H1 (cell line): ENCODE measurements around the gene OXSR1. TPM values are rescaled to one million over a fixed set of nuclear protein-coding genes. Genes with fewer than 3 reads are reported as not detected.

Experiments used
- CBX8 ChIP-seq: fragments of 300-800, 300-1000 bp; sonication (generic); IDR thresholded peaks from 2 replicates; pipeline ENCODE4 v1.7.1; 2016; ENCODE audit warnings: low read depth, low read length, borderline replicate concordance
- CHD7 ChIP-seq: fragments of 300-600 bp; sonication (generic); IDR thresholded peaks from 2 replicates; pipeline ENCODE4 v1.7.1; 2012; ENCODE audit warnings: low read length, moderate library complexity, mild to moderate bottlenecking, inconsistent platforms; ENCODE audit not compliant: insufficient replicate concordance
- GTF2F1 ChIP-seq: IDR thresholded peaks from 2 replicates; pipeline ENCODE4 v1.6.1; 2012; ENCODE audit warnings: low read depth, low read length, improper control_type of control experiment, borderline replicate concordance
- polyA plus RNA-seq, 7 experiments: library from polyadenylated mRNA; depleted of rRNA in 3 of 7; stranded (reverse) in 5 of 7; unstranded in 2 of 7; fragments of >200 nt in 5 of 7; fragments of 200-250 nt in 2 of 7; gene quantifications; 1 replicate in 5 of 7; 2 replicates in 1 of 7; 4 replicates in 1 of 7; pipeline versions ENCODE4 v1.2.1 to v1.2.3, GENCODE V29; 2011 to 2013; ENCODE audit warnings: missing spikeins in 2 of 7, mixed read lengths in 2 of 7
- total RNA-seq: library from RNA; stranded (reverse); fragmentation: NEBNext Ultra II Directional; extraction: Animal tissue kit (Norgen Biotek cat#: 25700); gene quantifications from 2 replicates; pipeline ENCODE4 v1.2.1, GENCODE V29; 2021

OXSR1 gene
- total and polyA plus RNA-seq, 2 of the 8 experiments (the other 6 are each of a cell fraction or from before 2014, with no cell fraction given) = 25.1 to 47.0 TPM

GRCh38 chr3:38276081-38276916 lies 111.0 kb downstream of the OXSR1 start (continued):
- TF ChIP-seq CHD7 (no peak), GTF2F1 (no peak), CBX8 (no peak)
